ENCODE results near the gene TNFAIP2.

TNFAIP2 gene

DNA sequence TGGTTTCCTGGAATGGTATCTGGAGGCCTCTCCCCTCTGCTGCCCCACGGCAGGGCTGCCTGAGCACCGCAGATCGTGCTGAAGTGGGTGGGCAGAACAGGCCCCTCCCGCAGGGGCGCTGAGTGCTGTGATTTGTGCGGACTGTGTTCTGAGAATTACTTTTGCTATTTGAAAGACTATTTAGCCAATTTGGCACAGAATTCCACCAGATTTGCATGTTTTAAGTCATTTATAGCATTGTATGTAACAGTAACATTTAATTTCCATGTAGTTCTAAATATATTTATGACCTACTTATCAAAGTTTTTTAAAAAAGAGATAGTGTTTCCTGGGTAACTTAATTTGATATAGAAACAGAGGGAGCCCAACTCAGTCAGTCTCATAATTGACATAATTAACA, 55.3 kb downstream of the TNFAIP2 start:
- H3K4me3 ChIP-seq (ENCODE audit: low read length, poor library complexity, severe bottlenecking) = no peak overlapping the region
- H3K9me3 ChIP-seq (ENCODE audit: insufficient read depth, low read depth, low read length) = peaks cover 18% of the 10 kb centered on the region; the same call in 1 of the 2 replicates
- no peaks in the 10 kb centered on the region for H3K4me1 ChIP-seq (ENCODE audit: insufficient read depth, low read length, poor library complexity, severe bottlenecking)
- no peaks in the 10 kb centered on the region for H3F3A ChIP-seq (ENCODE audit: low read depth)
- no peaks in the 10 kb centered on the region for H3K9me2 ChIP-seq (replicated peaks; ENCODE audit: low read depth, low read length)
- H2AFZ ChIP-seq (ENCODE audit: low read length) = no peak overlapping the region
- TF ChIP-seq, protein P1, sequence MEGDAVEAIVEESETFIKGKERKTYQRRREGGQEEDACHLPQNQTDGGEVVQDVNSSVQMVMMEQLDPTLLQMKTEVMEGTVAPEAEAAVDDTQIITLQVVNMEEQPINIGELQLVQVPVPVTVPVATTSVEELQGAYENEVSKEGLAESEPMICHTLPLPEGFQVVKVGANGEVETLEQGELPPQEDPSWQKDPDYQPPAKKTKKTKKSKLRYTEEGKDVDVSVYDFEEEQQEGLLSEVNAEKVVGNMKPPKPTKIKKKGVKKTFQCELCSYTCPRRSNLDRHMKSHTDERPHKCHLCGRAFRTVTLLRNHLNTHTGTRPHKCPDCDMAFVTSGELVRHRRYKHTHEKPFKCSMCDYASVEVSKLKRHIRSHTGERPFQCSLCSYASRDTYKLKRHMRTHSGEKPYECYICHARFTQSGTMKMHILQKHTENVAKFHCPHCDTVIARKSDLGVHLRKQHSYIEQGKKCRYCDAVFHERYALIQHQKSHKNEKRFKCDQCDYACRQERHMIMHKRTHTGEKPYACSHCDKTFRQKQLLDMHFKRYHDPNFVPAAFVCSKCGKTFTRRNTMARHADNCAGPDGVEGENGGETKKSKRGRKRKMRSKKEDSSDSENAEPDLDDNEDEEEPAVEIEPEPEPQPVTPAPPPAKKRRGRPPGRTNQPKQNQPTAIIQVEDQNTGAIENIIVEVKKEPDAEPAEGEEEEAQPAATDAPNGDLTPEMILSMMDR (conservative IDR thresholded peaks at IDR 0.05; ENCODE audit: low read length) = no peak
- no peak for TF ChIP-seq EZH2phosphoT487 (IDR thresholded peaks at IDR 0.05; ENCODE audit: borderline replicate concordance)
- H3K36me3 ChIP-seq (ENCODE audit: insufficient read depth, low read length) = no peaks in the 10 kb centered on the region
- no peak overlapping the region for H3K4me2 ChIP-seq (ENCODE audit: low read depth, low read length, poor library complexity, severe bottlenecking)
- H3K79me2 ChIP-seq (ENCODE audit: insufficient read depth, low read length) = no peaks in the 10 kb centered on the region
- H4K20me1 ChIP-seq (ENCODE audit: insufficient read depth, low read length, poor library complexity, severe bottlenecking) = no peaks in the 10 kb centered on the region
- H3K27me3 ChIP-seq (ENCODE audit: insufficient read depth, low read length, poor library complexity, severe bottlenecking) = no peaks in the 10 kb centered on the region
- no peak overlapping the region for H3K9ac ChIP-seq (ENCODE audit: low read depth, low read length, poor library complexity, severe bottlenecking)

DNA sequence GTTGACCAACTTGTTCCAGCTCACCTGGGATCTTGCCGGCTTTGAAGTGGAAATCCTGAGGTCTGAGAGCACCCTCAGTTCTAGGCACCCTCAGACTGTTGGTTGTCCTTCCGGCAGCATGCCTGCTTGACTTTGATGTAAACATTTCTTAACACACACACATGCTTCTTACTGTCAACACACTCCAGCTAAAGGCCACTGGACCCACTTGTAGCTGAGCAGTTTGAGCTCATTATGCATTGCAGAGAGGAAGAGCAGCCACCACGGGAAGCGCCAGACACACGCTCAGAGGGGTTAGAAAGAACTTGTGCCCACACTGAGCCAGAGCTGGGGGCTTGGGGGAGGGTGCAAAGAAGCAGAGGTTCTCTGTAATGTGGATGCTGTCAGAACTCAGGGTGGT, 55.8 kb downstream of the TNFAIP2 start:
- H4K20me1 ChIP-seq (ENCODE audit: insufficient read depth, low read length, poor library complexity, severe bottlenecking) = no peaks in the 10 kb centered on the region
- H3K4me3 ChIP-seq (ENCODE audit: low read length, poor library complexity, severe bottlenecking) = no peak overlapping the region
- H3K4me1 ChIP-seq (ENCODE audit: insufficient read depth, low read length, poor library complexity, severe bottlenecking) = no peaks in the 10 kb centered on the region
- H3K27me3 ChIP-seq (ENCODE audit: insufficient read depth, low read length, poor library complexity, severe bottlenecking) = no peaks in the 10 kb centered on the region
- peaks cover 13% of the 10 kb centered on the region; the same call in 1 of the 2 replicates for H3K9me3 ChIP-seq (ENCODE audit: insufficient read depth, low read depth, low read length)
- H3K9ac ChIP-seq (ENCODE audit: low read depth, low read length, poor library complexity, severe bottlenecking) = no peak overlapping the region
- H3F3A ChIP-seq (ENCODE audit: low read depth) = no peaks in the 10 kb centered on the region
- no peaks in the 10 kb centered on the region for H3K9me2 ChIP-seq (replicated peaks; ENCODE audit: low read depth, low read length)
- no peaks in the 10 kb centered on the region for H3K36me3 ChIP-seq (ENCODE audit: insufficient read depth, low read length)
- no peak overlapping the region for H3K4me2 ChIP-seq (ENCODE audit: low read depth, low read length, poor library complexity, severe bottlenecking)
- H2AFZ ChIP-seq (ENCODE audit: low read length) = no peak overlapping the region
- TF ChIP-seq, protein P1 (conservative IDR thresholded peaks at IDR 0.05; ENCODE audit: low read length) = no peak
- TF ChIP-seq EZH2phosphoT487 (IDR thresholded peaks at IDR 0.05; ENCODE audit: borderline replicate concordance) = no peak
- no peaks in the 10 kb centered on the region for H3K79me2 ChIP-seq (ENCODE audit: insufficient read depth, low read length)

DNA sequence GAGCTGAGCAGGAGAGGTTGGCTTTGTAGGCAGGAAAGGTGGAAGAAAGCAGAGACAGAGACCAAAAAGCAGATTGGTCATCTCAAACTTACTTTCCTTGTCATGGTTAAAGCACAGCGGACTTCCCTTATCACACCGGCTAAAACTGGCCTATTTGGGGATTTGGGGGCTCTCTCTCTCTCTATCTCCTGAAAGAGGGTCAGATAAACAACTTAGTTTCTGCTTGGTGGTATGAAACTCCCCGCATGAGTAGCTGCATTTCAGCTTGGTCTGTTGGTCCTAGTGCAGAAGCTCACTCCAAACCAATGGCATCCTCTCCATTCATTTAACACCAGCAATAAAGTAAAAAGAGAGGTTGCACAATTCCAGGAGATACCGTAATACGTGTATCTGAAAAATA, 57.1 kb downstream of the TNFAIP2 start:
- Histone ChIP-seq H3K27me3 (ENCODE audit: insufficient read depth, low read length, poor library complexity, severe bottlenecking) (no peaks in the 10 kb centered on the region), H3K79me2 (ENCODE audit: insufficient read depth, low read length) (no peaks in the 10 kb centered on the region), H3K36me3 (ENCODE audit: insufficient read depth, low read length) (no peaks in the 10 kb centered on the region), H3K9ac (ENCODE audit: low read depth, low read length, poor library complexity, severe bottlenecking) (no peak overlapping the region), H4K20me1 (ENCODE audit: insufficient read depth, low read length, poor library complexity, severe bottlenecking) (no peaks in the 10 kb centered on the region), H3K4me1 (ENCODE audit: insufficient read depth, low read length, poor library complexity, severe bottlenecking) (no peaks in the 10 kb centered on the region), H3K4me3 (ENCODE audit: low read length, poor library complexity, severe bottlenecking) (no peak overlapping the region), H3K9me2 (replicated peaks; ENCODE audit: low read depth, low read length) (no peaks in the 10 kb centered on the region), H2AFZ (ENCODE audit: low read length) (no peak overlapping the region), H3F3A (ENCODE audit: low read depth) (no peaks in the 10 kb centered on the region), H3K4me2 (ENCODE audit: low read depth, low read length, poor library complexity, severe bottlenecking) (no peak overlapping the region), H3K9me3 (ENCODE audit: insufficient read depth, low read depth, low read length) (peaks cover under 1% of the 10 kb centered on the region; the same call in 1 of the 2 replicates)
- TF ChIP-seq, protein P1 (conservative IDR thresholded peaks at IDR 0.05; ENCODE audit: low read length) = no peak
- no peak for TF ChIP-seq EZH2phosphoT487 (IDR thresholded peaks at IDR 0.05; ENCODE audit: borderline replicate concordance)

All from Loucy (cell line).